Activated CD4-positive, alpha-beta T cell treated with anti-CD3 and anti-CD28 coated beads, Interleukin-2, amount 10 ng/mL, durations not matched to agents 7 days and 5 days (primary cell): ENCODE results near the gene DUXA. TPM values are rescaled to one million over a fixed set of nuclear protein-coding genes. Genes with fewer than 3 reads are reported as not detected.
"Not testable (repeated sequence)": the region's sequence is repeated elsewhere in the genome, so short reads cannot be mapped to it uniquely, and the experiment has no call there.

Experiments
- CTCF ChIA-PET: fragments of 350-600 bp; sonication (Branson Sonifier 250); formaldehyde crosslinking; loops from one replicate; lab custom pipeline; 2021; ENCODE audit warnings: antibody characterized with exemption; lab: Charles Lee
- POLR2A ChIA-PET: fragments of 350-600 bp; sonication (Branson Sonifier 250); formaldehyde crosslinking; loops from one replicate; lab custom pipeline; 2021; ENCODE audit warnings: antibody characterized with exemption; lab: Charles Lee
- DNase-seq: peaks from one replicate; pipeline ENCODE4 v3.0.0-alpha.2; 2020
- H3K27ac Mint-ChIP-seq: one replicate; pipeline ENCODE4 v1.8.0; 2021; ENCODE audit warnings: mild to moderate bottlenecking, moderate library complexity, mixed read lengths
- H3K27me3 Mint-ChIP-seq: one replicate; pipeline ENCODE4 v1.8.0; 2021; ENCODE audit warnings: mixed read lengths
- H3K36me3 Mint-ChIP-seq: one replicate; pipeline ENCODE4 v1.8.0; 2021; ENCODE audit warnings: low read depth, mixed read lengths
- H3K4me1 Mint-ChIP-seq: one replicate; pipeline ENCODE4 v1.8.0; 2021; ENCODE audit warnings: mixed read lengths
- H3K4me3 Mint-ChIP-seq: one replicate; pipeline ENCODE4 v1.8.0; 2021; ENCODE audit warnings: mild to moderate bottlenecking, moderate library complexity, mixed read lengths
- H3K9me3 Mint-ChIP-seq: one replicate; pipeline ENCODE4 v1.8.0; 2021; ENCODE audit warnings: mixed read lengths
- total RNA-seq, 2 experiments: library from RNA; stranded (reverse); gene quantifications; one replicate each; pipeline ENCODE4 v1.2.3, GENCODE V29; 2021

Gene DUXA
- total RNA-seq: not detected

DNA sequence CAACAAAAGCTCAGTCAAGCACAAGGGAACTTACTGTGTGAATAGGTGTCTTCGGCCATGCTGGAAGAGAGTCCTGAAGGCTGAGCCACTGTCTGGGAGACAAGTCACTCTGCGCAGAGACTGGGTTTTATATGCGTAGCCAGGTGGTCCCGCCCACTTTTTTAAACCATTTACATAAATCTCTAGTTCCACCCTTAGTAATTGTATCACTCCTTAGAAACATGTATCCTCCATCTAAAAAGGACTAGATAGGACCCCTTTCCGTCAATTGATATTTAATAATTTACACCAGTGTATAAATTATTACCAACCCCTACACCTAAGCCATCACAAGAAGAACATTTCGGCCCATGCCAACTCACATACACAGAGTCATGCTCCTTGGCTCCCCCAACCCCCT, at the start of gene DUXA:
DUXA (minus strand) TSS at position 101 of the 400 bp plus-strand sequence; CDS start at position 59, 42 bp downstream.
- no peak within 1 kb of the TSS for H3K4me3 Mint-ChIP-seq
- peaks cover 2% of the 10 kb centered on the region for H3K27me3 Mint-ChIP-seq
- H3K9me3 Mint-ChIP-seq: peaks cover 29% of the 10 kb centered on the region
- H3K4me1 Mint-ChIP-seq: peaks cover 8% of the 10 kb centered on the region
- POLR2A ChIA-PET: no interaction called here
- CTCF ChIA-PET: no interaction called here
- peaks cover 3% of the 10 kb centered on the region for H3K36me3 Mint-ChIP-seq
- H3K27ac Mint-ChIP-seq: no peak within 1 kb of the TSS
- DNase-seq: no peak

DNA sequence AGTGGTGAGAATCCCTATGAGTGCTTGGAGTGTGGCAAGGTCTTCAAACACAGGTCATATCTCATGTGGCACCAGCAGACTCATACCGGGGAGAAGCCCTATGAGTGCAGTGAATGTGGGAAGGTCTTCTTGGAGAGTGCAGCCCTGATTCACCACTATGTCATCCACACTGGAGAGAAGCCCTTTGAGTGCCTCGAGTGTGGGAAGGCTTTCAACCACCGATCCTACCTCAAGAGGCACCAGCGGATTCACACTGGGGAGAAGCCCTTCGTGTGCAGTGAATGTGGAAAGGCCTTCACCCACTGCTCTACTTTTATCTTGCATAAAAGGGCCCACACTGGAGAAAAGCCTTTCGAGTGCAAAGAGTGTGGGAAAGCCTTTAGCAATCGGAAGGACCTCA, 44.8 kb upstream of the DUXA start:
- H3K36me3 Mint-ChIP-seq: peaks cover 73% of the 10 kb centered on the region
- no peaks in the 10 kb centered on the region for H3K27me3 Mint-ChIP-seq
- peaks cover 47% of the 10 kb centered on the region for H3K9me3 Mint-ChIP-seq
- no peak overlapping the region for H3K27ac Mint-ChIP-seq
- H3K4me3 Mint-ChIP-seq: no peak overlapping the region
- H3K4me1 Mint-ChIP-seq: no peaks in the 10 kb centered on the region
- no peak for DNase-seq
- POLR2A ChIA-PET: no interaction called here
- CTCF ChIA-PET: no interaction called here

DNA sequence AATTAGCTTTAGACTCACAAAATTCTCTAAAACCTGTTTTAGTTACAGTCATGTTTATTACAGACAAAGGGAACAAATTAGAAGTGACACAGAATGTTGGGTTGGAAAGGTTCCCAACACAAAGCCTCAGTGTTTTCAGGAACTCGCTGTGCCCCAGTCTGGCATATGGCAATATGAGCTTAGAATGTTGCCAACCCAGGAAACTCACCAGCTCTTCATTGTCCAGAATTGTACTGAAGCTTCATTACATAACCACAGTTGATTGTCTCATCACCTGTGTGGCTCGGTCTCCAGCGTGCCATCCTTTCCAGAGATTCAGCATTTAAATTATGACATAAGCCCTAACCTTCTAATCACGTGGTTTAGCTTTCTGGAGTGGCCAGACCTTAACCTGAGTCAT, 43.1 kb upstream of the DUXA start:
- Mint-ChIP-seq H3K36me3 (peaks cover 74% of the 10 kb centered on the region), H3K4me1 (no peaks in the 10 kb centered on the region), H3K27ac (no peak overlapping the region), H3K27me3 (no peaks in the 10 kb centered on the region), H3K9me3 (peaks cover 47% of the 10 kb centered on the region), H3K4me3 (no peak overlapping the region)
- ChIA-PET CTCF (interaction anchor here (1.0 kb wide), 1 partner anchor 11 kb away, joined by 3 read pairs; no protein-coding TSS in a partner anchor), POLR2A (no interaction called here)
- no peak for DNase-seq

DNA sequence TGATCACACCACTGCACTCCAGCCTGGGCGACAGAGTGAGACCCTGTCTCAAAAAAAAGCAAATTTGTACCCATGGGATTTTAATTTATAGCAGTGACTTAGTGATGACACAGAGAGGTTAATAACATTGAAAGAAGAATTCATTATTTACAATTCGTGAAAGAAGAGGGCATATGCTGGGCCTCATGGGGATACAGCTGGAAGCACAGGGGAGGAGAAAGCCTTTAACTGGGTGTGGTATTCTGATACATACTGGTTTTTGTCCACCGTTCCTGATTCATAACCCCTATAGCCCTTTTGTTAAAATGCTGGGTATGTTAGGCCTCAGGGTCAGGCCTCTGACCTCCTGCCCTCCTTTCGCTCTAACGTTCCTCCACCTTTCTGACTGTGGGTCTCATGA, 34.9 kb upstream of the DUXA start:
- H3K27ac Mint-ChIP-seq: no peak overlapping the region
- H3K27me3 Mint-ChIP-seq: no peaks in the 10 kb centered on the region
- no peak overlapping the region for H3K4me3 Mint-ChIP-seq
- peaks cover 89% of the 10 kb centered on the region for H3K36me3 Mint-ChIP-seq
- H3K4me1 Mint-ChIP-seq: no peaks in the 10 kb centered on the region
- ChIA-PET CTCF (interaction anchor here (0.6 kb wide), 1 partner anchor 93 kb away, joined by 4 read pairs; no protein-coding TSS in a partner anchor), POLR2A (no interaction called here)
- no peak for DNase-seq
- H3K9me3 Mint-ChIP-seq: peaks cover 41% of the 10 kb centered on the region

DNA sequence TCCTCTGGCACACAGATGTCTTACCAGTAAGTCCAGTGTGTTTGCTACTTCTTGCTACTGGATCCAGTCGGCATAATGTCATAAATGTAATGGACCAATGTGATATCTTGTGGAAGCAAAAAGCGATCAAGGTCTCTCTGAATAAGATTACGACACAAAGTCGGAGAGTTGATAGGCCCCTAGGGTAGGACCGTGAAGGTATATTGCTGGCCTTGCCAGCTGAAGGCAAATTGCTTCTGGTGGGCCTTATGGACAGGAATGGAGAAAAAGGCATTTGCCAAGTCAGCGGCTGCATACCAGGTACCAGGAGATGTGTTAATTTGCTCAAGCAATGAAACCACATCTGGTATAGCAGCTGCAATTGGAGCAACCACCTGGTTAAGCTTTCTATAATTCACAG, 30.6 kb upstream of the DUXA start:
- H3K36me3 Mint-ChIP-seq: peaks cover 95% of the 10 kb centered on the region
- H3K27me3 Mint-ChIP-seq, H3K4me3 Mint-ChIP-seq, H3K4me1 Mint-ChIP-seq, POLR2A ChIA-PET, CTCF ChIA-PET, DNase-seq, H3K27ac Mint-ChIP-seq: not testable (repeated sequence)
- H3K9me3 Mint-ChIP-seq: peaks cover 51% of the 10 kb centered on the region

DNA sequence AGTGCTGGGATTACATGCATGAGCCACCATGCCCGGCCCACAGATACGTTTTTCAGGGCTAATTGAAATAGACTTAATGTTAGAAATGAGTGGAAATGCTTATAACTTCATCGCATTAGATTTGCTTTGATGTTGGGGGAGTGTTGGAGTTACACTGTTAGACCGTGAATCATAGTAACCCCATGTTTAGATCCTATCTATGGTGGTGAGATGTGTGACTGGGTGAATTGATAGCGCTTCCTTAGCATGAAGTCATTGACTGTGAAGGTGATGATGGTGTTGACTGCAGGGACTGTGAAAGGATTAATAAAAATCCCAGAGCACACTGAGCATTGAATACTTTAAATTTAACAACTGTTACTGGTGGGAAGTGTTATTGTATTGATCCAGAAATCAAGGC, 25.7 kb upstream of the DUXA start:
- CTCF ChIA-PET: interaction anchor here (0.9 to 2.0 kb wide), 2 partner anchors 14 to 43 kb away, joined by 3 to 4 read pairs; no protein-coding TSS in a partner anchor
- H3K4me1 Mint-ChIP-seq: peaks cover 28% of the 10 kb centered on the region
- POLR2A ChIA-PET: no interaction called here
- peak overlapping the region; percentile 90 for H3K4me3 Mint-ChIP-seq
- no peak for DNase-seq
- peak overlapping the region; percentile 78 for H3K27ac Mint-ChIP-seq
- peaks cover 54% of the 10 kb centered on the region for H3K9me3 Mint-ChIP-seq
- H3K27me3 Mint-ChIP-seq: peaks cover 2% of the 10 kb centered on the region
- peaks cover 78% of the 10 kb centered on the region for H3K36me3 Mint-ChIP-seq

DNA sequence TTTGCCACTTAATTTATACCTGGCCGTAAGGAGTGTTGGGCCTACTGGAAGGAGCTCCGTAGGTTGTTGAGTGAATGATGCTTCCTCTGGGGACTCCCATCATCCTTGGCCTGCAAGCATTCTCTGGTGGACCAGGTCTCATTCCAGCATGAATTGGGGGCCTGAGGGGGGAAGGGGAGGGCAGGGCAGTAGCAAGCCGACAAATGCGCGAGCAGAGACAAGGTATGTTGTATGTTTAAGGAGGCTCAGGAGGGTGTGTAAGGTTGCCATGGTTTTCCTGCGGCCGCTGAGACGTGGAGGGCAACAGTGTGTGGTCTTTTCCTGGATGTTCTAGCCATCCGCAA, 24.8 kb upstream of the DUXA start:
- H3K9me3 Mint-ChIP-seq: peaks cover 56% of the 10 kb centered on the region
- H3K4me1 Mint-ChIP-seq: peaks cover 28% of the 10 kb centered on the region
- H3K27me3 Mint-ChIP-seq: peaks cover 2% of the 10 kb centered on the region
- peak overlapping the region; percentile 90 for H3K4me3 Mint-ChIP-seq
- ChIA-PET CTCF (interaction anchor here (0.6 to 2.0 kb wide), 2 partner anchors 13 to 48 kb away, joined by 3 to 4 read pairs; partner anchors contain the start of gene ZNF805), POLR2A (no interaction called here)
- H3K27ac Mint-ChIP-seq: peak overlapping the region; percentile 78
- H3K36me3 Mint-ChIP-seq: peaks cover 68% of the 10 kb centered on the region
- DNase-seq: no peak

DNA sequence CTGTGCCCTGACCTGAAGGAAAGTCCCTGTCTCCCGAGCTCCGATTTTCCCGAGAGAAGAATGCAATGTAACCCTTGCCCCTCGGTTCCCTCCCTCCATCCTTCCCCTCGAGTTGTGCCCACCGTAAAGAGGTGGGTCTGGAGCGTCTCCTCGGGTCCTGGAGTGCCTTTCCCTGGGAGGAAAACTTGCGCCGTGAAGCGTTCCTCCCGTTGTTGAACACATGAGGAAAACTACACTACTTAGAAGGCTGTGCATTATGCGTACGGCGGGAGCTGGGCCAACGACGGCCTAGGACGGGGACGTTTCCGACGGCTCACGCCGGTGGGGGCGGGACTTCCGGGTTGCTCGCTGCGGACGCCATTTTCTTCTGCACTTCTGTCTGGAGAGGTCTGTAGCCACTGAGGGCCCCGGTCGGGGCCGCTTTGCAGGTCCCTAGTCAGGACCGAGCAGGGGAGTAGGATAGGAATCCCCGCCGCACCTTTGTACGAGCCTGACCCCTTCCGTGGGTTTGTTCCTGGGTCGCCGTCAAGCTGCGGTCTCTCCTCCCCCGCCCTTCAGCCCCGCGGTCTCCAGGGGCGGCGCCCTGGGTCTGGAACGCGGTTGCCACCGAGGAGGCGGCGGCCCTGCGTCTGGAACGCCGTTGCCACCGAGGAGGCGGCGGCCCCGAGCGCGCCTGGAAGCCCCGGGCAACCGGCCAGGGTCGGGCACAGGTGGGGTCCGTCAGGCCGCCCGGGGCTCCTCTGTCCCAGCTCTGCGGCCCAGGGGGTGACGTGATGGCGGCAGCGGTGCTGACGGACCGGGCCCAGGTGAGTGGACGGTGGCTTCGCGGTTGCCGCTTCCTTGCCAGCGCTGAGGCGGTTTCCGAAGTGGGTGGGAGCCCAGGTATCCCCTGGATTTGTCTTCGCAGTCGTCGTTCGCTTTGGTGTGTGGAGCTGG, 24.1 kb upstream of the DUXA start, which contains the start of gene ZNF264:
ZNF264 (plus strand) TSS at position 360 of the 936 bp plus-strand sequence; CDS start at position 774, 414 bp downstream.
- Mint-ChIP-seq H3K27me3 (peaks cover 2% of the 10 kb centered on the region), H3K9me3 (peaks cover 52% of the 10 kb centered on the region), H3K27ac (peak within 1 kb of the TSS; percentile 94), H3K36me3 (peaks cover 62% of the 10 kb centered on the region), H3K4me3 (peak within 1 kb of the TSS; percentile 90), H3K4me1 (peaks cover 28% of the 10 kb centered on the region)
- peak; percentile 89 for DNase-seq
- CTCF ChIA-PET: interaction anchor here (0.6 to 2.0 kb wide), 3 partner anchors 12 to 95 kb away, joined by 3 to 4 read pairs (median 3); no protein-coding TSS in a partner anchor
- POLR2A ChIA-PET: interaction anchor here (0.6 to 0.8 kb wide), 2 partner anchors 198 to 794 kb away, joined by 4 read pairs; no protein-coding TSS in a partner anchor

DNA sequence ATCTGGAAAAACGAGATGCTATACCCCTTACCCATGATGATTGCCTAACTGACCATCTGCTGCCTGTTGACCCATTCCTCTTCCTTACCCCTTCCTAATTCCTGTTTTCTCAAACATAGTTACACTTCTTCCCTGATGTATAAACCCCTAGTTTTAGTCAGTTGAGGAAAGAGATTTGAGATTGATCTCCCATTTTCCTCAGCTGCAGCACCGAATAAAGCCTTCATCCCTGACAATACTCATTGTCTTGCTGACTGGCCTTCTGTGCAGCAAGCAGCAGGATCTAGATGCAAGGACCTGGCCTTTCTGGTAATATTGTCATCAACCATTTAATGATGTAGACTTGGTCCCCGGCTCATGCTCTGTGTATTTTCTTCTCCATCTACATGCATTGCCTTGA, 23.0 kb upstream of the DUXA start:
- no peak for DNase-seq
- POLR2A ChIA-PET: interaction anchor here (0.6 kb wide), 1 partner anchor 793 kb away, joined by 4 read pairs; no protein-coding TSS in a partner anchor
- H3K4me1 Mint-ChIP-seq: peaks cover 28% of the 10 kb centered on the region
- H3K4me3 Mint-ChIP-seq: peak overlapping the region; percentile 90
- peaks cover 51% of the 10 kb centered on the region for H3K36me3 Mint-ChIP-seq
- H3K27ac Mint-ChIP-seq: peak overlapping the region; percentile 94
- peaks cover 50% of the 10 kb centered on the region for H3K9me3 Mint-ChIP-seq
- H3K27me3 Mint-ChIP-seq: peaks cover 2% of the 10 kb centered on the region
- CTCF ChIA-PET: interaction anchor here (0.9 kb wide), 1 partner anchor 29 kb away, joined by 3 read pairs; no protein-coding TSS in a partner anchor

DNA sequence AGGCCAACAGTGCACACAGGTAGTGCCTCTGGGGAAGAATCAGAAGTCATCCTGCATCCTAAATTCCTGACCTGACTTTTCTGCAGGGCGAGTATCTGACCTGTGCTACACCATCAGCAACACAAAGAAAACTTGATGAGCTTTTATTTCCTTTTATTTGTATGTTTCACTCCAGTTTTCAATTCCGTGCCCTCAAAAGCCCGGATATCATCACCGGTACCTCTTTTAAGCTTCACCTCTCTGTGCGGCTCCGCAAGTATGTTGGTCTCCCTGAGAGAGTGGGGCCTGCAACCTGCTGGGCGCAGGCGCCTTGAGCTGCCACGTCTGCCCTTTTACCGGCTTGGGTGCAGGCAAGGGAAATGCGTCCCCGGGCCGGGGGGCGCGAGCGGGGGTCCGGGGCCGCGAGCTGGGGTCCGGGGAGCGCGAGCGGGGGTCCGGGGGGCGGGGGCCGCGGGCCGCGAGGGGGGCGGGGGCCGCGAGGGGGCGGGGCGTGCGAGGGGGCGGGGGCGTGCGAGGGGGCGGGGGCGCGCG, 4.3 kb upstream of the DUXA start:
- H3K4me3 Mint-ChIP-seq: peak overlapping the region; percentile 54
- peaks cover 4% of the 10 kb centered on the region for H3K36me3 Mint-ChIP-seq
- peaks cover 34% of the 10 kb centered on the region for H3K9me3 Mint-ChIP-seq
- CTCF ChIA-PET: no interaction called here
- peaks cover 9% of the 10 kb centered on the region for H3K4me1 Mint-ChIP-seq
- H3K27ac Mint-ChIP-seq: no peak overlapping the region
- no peak for DNase-seq
- POLR2A ChIA-PET: no interaction called here
- peaks cover 2% of the 10 kb centered on the region for H3K27me3 Mint-ChIP-seq

DNA sequence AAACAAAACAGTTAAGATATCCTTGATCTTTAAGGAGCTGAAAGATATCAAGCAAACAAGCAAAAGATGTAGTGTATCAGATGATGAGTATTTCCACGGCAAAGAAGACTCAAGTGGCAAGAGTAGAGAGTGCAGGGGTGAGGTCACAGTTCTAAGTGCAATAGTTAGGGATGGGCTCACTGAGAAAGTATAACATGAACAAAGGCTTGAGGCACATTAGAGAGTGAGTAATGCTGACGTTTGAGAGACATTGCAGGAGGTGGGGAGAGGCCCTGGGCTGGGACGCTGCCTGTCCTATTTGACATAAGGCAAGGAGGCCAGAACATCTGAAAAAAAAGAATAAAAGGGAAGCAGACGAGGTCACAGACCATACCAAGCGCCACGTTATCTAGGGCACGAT, 1.4 kb downstream of the DUXA start:
- Mint-ChIP-seq H3K9me3 (peaks cover 24% of the 10 kb centered on the region), H3K4me3 (no peak overlapping the region), H3K36me3 (no peaks in the 10 kb centered on the region), H3K27me3 (no peaks in the 10 kb centered on the region), H3K27ac (no peak overlapping the region), H3K4me1 (no peaks in the 10 kb centered on the region)
- ChIA-PET POLR2A (no interaction called here), CTCF (no interaction called here)
- DNase-seq: no peak

DNA sequence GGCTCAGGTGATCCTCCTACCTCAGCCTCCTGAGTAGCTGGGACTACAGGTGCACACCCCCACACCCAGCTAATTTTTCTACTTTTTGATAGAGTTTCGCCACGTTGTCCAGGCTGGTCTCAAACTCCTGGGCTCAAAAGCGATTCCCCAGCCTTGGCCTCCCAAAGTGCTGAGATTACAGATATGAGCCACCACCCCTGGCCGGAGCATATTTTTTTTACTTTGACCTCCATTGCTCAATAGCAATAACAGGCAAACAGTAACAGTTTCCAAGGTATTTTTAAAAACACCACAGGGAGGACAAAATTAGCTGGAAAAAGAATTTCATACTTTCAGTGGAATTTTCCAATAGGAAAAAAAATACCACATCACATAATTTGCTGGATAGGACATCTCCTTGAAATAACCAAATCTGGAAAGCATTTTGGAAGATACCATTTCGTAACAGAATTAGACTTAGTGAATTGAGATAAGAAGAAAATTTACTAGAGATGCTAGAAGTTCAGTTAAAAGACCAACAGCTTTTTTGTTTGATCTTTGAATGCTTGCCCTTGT, 5.2 kb downstream of the DUXA start:
- Mint-ChIP-seq H3K36me3 (no peaks in the 10 kb centered on the region), H3K4me1 (no peaks in the 10 kb centered on the region), H3K27me3 (no peaks in the 10 kb centered on the region), H3K27ac (no peak overlapping the region), H3K9me3 (peaks cover 25% of the 10 kb centered on the region), H3K4me3 (no peak overlapping the region)
- POLR2A ChIA-PET: no interaction called here
- DNase-seq: no peak
- CTCF ChIA-PET: no interaction called here
